Heart left ventricle (tissue), 13 donors: ENCODE data around the gene FKBP1A.

Source experiments
- CTCF ChIP-seq, 12 donors: fragments of 200-600 bp; sonication (generic) in 4 of 12; IDR thresholded peaks; one replicate each; pipeline versions ENCODE4 v1.5.0 to v1.8.0; 2018 to 2022; ENCODE audit warnings: antibody characterized with exemption in 12 of 12, mild to moderate bottlenecking in 5 of 12
- POLR2A ChIP-seq, 2 donors: fragments of 450-650 bp; IDR thresholded peaks; one replicate each; pipeline ENCODE4 v1.6.1; 2017; ENCODE audit warnings: antibody characterized with exemption in 2 of 2, mild to moderate bottlenecking in 2 of 2, moderate library complexity in 2 of 2
- donor health status: ischemic (EF 13 %, LVEDD 7.1; RV severe dilation, severe dysfunction).
- donor health status: DM: no; HTN: yes; CAD: no.
- donor health status: DM: no; HTN: no; CAD: no.
- donor health status: ischemic (EF 25% LVEDD 6.9; RV normal size, moderate dysfunction).
- donor health status: ischemic (EF 25% LVEDD 5.7; RV mildly dilated, moderate dysfunction).
- donor health status: ischemic (EF 35%, LVEDD 5.7; RV mildly dilated, moderate dysfunction).
- donor health status: nonischemic (EF 11% LVEDD 7.7; RV severe dilation, severe dysfunction).
- donor health status: DM: yes; HTN: yes; CAD: no.
- donor health status: PGD.
- donor health status: ischemic (EF 29% LVEDD 5.4; RV normal size, mild dysfunction).
- donor health status: nonischemic (EF 23%, LVEDD 6.1; RV moderate dilation, normal function).

- TF ChIP-seq CTCF (IDR thresholded peaks at IDR 0.05) (no peak), POLR2A (IDR thresholded peaks at IDR 0.05) (no peak)
Observed at GRCh38 chr20:1331801-1332453, 60.9 kb downstream of the FKBP1A start.
